Activated CD8-positive, alpha-beta memory T cell treated with anti-CD3 and anti-CD28 coated beads, Interleukin-2, amount 50 U/mL, for 24 hours (primary cell): ENCODE results near the gene ZBTB20.
"Not testable (repeated sequence)": the region's sequence is repeated elsewhere in the genome, so short reads cannot be mapped to it uniquely, and the experiment has no call there.

Experiments
- DNase-seq: peaks from one replicate; pipeline ENCODE4 v3.0.0-alpha.2; 2020; ENCODE audit errors: extremely low read depth

The ZBTB20 gene

DNA sequence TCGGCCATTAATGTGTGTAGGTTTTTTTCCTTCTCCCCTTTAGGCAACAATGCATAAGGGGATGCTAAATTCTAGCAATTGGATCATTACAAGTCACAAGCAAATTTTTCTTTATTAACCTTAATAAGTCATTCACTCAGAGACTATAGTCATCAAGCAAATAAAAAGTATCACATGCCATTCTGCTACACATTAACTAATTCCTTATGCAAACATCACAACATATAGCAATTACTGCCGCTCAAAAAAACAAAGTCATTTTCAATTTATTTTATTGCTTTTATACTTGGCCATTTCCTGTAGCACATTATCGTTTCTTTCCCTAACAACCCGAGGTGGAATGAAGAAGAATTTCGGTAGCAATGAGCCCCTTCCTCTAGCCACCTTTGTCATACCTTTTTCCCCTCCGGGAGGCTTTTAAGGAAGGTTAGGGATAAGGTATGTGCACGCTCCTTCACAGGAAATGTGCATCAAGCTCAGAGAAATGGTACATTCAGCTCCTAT lies 432.1 kb downstream of the ZBTB20 start:
- DNase-seq: no peak

DNA sequence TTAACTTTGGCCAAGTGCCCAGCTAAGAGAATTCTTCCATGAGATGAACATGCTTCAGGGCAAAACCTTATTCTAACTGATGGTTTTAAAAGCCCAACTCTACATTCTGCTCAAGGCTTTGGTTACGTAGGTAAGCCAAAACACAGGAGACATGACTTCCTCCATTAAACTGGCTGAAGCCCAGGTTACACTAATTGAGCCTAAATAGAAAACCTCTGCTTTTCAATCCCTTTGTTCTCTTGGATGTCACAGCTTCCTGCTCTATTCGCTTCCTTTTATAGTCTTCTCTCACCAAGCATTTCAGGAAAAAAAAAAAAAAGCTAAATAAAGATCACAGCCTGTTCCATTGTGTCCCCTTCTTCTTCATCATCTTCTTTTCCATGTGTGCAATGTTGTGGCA lies 432.9 kb downstream of the ZBTB20 start:
- DNase-seq: no peak

DNA sequence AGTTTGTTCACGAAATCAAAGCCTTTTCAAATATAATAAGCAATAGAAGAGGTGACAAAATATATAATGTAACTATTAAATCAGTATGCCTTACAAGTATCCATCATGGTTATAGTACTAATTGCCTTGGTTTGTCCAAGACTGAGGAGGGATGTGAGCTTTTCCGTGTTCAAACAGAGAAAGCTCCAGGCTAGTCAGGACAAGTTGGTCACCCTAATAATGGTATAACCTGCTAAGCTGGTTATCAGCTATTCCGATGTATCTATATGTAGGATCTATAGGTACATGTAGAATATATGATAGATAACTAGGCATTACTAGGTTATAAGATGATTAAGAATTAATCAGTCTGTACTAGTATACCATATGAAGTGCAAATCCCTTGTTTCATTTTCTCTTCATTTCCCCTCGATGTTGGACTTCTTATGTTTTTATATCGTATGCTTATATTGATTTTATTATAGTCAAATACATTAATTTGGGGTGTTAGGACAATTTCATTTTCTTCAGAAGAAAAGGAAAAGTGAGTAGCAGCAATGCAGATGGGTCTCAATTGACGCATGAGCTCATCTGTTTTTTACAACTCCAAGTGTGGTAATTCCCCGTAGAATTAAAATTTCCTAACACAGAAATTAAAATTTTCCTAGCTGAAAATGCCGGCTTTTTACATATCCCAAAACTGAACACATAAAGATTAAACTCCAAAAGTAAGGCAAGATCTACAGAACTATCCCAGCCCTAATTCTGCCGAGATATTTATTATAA lies 434.2 kb downstream of the ZBTB20 start:
- DNase-seq: no peak

DNA sequence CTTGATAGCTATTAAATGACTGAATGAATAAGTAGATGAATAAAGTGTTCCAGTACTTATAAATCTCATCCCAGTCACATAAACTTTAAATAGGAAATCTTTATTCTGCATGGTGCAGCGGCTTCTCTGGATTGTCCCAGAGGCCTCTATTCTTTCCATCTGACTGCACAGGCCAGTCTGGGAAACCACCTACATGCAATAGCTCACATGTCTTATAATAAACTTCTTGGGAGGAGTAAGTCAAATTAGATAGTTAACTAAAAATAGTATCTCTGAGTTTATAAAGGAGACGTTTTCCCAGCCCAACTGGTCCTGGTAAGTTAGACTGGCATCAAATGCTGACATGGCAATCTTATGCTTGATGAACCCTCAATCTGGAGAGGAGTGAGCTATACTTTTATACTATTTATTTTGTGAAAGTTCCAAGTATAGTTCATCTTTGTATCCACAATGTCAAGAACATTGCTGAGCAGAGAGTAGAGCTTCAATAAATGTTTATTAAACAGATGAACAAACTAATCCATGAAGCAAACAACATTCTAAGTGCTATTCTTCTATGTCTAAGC lies 435.7 kb downstream of the ZBTB20 start:
- no peak for DNase-seq

DNA sequence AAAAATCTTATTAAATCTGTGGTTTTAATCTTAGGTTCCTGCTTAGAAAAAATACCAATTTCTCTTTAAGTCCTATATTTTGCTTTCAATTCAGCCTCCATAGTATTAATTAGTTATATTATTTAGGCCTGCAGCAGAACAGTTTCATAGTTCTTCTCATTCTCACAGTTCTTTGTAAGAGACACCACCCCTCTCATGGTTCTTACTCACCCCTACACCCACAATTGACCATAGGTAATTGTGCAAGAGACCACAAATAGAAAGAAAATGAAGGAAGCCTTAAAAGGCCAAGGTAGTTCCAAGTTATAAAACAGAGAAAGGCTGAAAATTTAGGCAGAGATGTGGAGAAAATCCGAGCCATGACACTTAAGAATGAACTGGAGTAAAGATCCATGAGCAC lies 438.0 kb downstream of the ZBTB20 start:
- DNase-seq: no peak

DNA sequence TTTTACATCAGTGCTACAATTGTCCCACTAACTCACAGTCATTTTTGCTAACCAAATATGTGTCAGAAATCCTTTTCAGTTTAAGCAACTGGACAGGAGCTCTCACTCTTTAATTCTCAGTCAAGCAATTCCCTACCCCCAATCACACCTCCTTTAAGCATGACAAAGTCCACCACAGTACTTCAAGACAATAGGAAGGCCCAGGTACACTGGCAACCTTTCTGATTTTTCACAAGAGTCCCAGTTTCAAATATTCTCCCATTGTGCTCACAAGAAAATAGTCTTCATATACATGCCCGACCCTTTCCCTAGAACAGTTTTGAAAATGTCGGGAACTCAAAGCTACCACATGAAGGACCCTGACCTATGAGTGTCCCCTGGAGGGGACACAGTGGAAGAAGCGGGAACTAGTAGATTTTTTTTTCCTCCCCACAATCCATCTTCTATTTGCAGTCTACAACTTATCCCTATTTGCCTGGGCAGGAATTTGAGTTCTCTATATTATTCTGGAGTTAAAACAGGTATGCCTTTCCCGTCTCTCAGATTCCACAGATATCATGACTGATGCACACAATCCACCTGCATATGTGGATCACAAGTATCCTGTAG lies 439.7 kb downstream of the ZBTB20 start:
- no peak for DNase-seq

DNA sequence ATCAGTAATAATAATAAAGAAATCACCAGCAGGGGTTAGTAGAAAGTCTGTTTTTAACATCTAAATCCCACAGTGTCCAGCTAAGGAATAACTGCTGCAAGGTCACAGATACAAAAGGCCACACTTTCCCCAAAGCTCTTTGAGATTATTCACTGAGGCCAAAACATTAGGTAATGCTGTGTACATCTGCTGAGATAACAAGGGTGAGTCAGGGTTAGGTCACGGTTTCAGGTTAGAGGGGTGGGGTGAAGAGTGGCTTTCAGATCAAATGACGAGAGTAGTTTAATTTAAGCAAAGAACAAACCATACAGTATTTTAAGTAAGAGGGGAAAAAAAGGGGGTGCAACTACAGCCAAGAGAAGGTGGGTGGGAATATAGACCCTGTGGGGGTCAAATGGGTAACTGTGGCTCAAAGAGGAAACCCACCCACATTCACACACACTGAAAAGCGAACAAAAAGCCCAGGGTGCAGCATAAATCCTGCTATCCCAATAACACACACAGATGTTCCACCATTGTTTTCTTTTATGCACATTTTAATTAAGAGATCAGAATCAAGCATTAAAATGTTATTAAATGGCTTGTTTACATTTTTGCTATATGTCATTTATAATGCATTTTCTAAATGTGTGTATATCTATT lies 440.4 kb downstream of the ZBTB20 start:
- DNase-seq: no peak

DNA sequence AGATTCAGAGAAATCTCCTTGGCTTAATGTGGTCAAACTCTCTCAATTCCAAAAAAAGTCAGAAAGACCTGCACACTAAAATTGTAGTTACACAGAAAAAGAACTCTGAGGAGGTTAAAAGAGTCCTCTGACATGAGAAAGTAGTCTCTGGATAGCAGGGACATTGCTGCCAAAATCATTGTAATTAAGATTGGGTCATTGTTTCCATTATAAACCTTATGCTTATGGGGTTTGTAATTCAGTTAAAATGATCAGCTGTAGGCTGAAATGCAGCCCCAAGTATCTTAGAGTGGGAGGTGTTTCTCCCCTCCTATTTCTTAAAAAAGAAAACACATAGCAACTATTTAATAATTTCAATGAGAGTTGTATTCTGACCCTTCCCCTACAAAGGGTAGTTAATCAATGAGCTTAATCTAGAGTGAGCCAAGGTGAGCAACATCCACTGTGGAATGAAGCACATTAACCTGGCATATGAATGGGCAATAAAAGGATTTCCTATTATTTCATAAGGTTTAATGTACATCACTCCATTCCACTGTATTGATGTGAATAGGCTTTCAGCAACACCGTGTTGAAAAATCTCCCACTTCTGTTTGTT lies 446.4 kb downstream of the ZBTB20 start:
- no peak for DNase-seq

DNA sequence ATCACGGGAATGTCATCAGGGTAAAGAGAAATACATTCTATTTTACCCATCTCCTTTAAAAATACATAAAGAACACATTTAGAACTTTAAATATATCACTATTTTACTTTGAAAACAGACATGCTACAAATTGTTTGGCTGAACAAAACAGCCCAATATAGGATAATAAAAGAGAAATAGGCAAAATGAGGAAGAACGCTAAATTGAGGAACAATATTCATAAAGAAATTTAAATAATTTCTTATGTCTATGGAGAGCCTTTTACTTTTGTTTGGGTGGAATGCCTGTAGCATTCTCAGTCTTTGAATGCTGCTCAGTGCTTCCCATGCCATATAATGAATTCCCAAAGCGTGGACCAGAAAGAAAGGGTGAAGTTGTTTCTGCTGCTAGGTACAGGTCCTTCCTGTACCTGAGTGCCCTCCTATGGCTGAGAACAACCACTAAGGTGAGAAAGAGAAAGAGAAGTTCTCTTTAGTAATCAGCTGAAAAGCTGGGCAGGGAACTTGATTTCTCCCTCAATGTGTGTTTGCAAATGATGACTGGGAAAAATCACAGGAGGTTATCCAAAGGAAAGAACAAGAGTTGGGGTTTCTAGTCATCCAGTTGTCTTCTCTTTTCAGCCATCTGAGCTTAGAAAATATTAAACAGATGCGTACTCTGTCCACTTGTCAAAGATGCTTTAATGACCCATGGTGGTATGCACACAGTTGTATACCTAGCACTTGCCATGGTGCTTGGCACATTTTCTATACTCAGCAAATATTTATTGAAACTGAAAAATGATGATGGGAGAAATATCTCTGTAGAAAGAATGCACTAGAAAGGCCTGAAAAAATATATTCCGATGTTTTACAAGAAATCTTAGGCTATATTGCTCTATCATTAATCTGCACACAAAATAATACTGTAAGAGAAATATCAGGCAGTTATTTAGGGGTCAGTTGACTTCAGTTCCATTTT lies 448.7 kb downstream of the ZBTB20 start:
- no peak for DNase-seq

DNA sequence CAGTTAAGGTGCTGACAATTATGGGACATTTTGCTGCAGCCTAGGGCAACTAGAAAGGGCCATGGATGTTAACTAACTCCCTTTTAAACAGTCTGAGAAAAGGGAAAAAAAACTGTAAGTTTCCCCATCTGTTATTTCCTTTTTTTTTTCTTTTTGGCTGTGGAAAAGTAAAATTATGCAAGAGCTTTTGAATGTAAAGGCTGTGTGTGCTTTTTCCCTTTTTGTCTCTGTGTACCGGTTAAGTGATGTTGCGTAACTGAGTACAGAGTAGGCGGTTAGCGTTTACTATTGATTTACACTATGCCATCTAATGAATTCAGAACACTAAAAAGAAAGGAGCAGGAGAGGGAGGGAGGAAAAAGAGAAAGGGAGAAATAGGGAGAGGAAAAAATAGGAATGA lies 449.7 kb downstream of the ZBTB20 start:
- no peak for DNase-seq

DNA sequence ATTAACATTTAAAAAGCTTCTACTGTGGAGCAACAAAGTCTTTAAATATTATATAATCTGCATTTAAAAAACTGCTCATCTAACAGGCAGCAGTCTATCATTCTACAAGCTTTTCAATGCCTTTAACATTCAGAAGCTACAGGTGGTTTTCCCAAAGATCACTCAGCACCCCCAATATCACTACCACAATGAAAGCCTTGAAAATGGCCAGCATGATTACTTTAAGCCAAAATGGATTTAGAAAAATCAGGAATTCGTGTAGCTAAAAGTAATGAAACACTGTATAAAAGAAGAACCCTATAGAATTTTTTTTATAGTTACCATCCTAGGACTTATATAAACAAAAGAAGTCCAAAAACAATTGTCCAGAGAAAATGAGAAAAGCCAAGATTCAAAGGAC lies 452.8 kb downstream of the ZBTB20 start:
- no peak for DNase-seq

DNA sequence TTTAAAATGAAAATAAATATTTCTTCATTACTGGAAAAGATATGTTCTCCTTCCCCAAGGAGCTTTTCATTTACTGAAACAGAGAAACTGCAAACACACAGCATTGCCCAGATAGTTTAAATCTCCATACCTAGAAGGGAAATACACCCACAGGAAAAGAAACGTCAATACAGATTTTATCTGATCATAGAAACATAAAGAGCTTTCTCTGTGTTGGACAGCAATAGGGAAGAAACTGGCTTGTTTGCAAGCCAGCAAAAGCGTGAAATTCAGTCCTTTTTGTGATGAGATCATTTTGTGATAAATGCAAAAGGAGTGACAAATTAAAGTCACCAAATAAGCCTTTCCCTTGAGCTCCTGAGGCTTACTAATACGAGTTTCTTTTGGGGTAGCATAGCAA lies 455.2 kb downstream of the ZBTB20 start:
- DNase-seq: no peak

DNA sequence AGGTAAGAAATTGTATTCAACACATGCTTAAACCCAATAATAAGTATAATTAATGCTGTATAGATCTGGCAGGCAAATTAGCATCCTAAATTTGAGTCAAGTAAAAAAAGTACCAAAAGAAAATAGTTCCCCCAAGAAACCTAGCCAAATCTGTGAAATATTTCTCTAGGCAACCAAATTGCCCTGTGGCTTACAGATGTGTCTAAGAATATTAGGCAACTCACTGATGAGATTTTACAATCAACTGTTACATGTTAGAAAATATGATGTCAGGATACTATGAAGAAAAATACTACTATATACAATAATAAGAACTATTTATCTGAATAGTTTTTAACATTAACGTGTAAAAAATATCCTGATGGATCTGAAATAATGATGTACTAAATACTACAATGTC lies 456.2 kb downstream of the ZBTB20 start:
- DNase-seq: no peak

DNA sequence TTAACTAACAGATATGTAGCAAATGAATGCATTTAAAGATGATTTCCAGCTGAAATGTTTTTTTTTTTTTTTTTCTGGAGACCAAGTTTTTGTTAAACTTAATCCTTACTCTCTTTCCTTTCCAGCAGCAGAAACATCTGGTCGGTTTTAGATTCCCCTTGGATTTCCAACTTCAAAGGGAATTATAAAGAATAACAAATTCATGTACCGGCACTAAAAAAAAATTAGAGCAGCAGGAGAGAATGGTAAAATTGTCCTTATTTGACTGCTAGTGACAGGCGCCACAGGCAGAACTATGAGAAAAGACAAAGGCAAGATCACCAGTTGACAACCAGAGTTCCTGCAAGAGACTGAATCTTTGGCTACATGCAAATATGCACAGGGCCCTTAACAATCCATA lies 459.9 kb downstream of the ZBTB20 start:
- DNase-seq: no peak

DNA sequence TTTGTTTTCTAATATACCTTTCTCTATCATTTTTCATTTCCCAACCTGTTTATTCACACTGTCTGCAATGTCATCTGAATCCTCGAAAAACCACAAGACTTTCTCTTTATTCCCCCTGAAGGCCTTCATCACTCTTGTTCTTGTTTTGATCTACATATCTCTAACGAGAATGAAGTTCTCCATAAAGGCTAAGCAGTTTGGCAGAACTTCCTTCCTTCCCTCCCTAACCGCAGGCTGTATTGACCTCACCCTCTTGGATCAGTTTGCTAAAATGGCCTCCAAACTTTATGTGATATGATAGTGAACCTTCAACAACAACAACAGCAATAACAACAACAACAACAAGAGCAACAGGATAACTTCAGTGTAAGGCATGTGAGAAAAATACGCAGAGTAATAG lies 460.5 kb downstream of the ZBTB20 start:
- DNase-seq: no peak

DNA sequence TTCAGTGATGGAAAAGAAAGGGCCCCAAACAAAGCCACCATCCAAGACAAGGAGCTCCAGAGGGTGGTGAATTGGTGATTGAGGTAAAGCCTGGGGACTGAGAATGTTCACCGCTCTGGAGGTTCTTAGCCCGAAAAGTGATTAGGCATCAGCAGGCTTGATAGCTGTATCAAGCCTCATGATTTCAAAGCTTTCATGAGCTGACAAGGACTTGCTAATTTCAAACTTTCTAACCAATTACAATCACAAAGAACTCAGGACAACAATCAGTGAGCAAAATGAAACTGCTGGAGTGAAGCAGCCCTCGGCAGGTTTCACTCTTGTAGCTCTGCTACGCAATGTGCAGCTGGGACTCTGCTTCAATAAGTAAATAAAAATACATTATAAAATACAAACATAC lies 461.9 kb downstream of the ZBTB20 start:
- DNase-seq: no peak

DNA sequence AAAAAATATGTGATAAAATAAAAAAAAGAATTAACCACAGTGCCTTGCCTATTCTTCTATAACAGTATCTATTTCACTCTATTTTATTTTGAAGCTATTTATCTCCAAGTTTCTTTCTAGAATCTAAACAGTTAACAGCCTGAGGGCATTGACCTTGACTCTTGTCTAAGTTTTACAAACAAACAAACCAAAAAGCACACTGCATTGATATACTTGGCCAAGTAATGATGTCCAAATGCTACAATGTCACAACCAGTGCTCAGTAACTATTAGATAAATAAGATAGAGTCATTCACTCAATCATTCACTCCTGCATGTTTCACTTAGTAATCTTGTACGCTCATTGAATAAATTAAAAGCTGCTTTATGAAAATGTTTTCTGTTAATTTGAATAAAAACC lies 466.8 kb downstream of the ZBTB20 start:
- no peak for DNase-seq

DNA sequence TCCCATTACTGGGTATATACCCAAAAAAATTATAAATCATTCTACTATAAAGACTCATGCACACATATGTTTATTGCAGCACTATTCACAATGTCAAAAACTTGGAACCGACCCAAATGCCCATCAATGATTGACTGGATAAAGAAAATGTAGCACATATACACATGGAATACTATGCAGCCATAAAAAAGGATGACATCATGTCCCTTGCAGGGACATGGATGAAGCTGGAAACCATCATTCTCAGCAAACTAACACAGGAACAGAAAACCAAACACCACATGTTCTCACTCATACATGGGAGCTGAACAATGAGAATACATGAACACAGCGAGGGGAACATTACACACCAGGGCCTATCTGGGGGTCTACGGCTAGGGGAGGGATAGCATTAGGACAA lies 467.3 kb downstream of the ZBTB20 start:
- DNase-seq: not testable (repeated sequence)

DNA sequence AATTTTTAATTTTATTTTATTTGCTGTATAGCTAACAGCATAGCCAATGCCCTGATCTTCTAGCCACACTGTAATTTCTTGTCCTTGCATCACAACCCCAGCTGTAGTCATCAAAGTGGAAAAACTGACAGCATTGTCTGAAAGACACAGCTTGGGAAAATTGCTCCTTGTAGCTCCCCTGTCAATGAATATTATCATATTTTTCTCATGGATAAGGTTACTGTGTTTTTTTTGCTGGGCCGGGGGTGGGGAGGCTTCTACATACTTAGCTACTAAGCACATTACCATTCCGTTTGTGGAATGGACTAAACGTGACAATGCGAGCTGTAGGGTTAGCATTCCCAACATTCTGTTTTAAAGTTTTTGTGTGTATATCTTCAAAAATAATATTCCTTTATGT lies 472.0 kb downstream of the ZBTB20 start:
- no peak for DNase-seq

DNA sequence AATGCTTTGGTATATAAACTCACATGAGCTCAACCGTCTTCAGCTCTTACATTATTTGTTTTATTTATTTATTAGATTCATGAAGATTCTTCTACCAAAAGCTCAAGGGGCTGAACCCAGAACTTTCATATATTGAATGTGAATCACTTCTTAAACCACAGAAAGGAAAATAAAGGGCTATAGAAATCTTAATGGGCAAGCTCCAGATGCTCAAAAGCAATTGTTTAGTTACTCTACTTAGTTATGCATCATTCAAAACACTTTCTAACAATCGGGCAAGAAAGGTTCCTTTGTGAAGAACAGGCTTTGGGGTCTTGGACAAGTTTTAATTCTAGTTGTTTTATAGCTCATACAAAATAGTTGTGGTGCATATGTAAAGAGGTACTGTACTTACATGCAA lies 473.1 kb downstream of the ZBTB20 start:
- no peak for DNase-seq

DNA sequence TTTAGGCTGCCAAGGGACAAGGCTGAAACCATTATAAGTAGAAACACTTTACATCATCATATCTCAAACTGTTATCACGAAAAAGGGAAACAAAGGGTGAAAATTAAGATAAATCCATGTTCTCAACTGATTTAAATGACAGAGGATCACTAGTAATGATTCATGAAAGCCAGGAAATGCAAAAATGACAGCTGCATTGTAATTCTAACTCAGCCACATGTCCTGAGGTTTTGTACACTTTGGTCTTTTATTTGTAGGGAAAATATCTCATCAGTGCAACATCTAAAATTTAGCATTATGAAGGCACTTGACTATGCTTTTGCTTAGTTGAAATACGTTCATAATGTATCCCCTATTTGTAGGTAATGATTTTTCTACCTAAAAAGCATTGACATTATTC lies 473.6 kb downstream of the ZBTB20 start:
- DNase-seq: no peak
